Measurements from ENCODE around the gene RELN.

DNA sequence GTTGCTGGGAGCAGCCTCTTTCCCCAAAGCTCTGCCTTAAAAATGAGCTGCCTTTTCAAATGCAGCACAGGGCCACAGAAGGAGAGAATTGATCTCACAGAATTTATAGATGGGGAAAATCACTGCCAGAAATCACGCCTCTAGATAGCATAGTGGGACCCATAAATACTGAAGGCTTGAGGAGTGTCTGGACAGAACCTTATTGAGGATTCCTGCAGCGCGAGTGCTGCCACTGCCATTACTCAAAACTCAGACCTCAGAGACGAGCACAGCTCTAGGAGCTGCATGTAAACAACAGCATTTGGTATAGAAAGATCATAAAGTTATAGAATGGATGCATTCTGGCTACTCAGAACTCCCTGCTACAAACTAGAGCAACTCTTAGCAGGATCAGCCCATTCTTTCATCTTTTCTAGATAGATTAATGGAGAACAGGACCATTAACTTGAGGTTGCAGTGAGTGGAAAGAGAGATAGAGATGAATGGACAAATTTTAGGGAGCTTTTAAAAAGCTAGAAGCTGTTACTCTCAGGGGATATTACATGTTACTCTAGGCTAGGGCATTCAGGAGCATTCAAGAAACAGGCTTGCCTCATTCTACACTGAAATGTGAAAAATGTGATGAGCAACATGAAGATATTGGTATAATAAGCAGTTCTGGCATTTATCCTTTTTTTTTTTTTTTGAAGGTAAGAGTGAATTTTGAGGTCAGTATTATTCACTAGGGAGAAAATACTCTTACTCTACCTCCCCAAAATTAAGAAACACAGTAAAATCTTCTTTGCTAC is 276.3 kb downstream of the RELN start:
- TF ChIP-seq TAF1 (IDR thresholded peaks at IDR 0.05; ENCODE audit: borderline replicate concordance, insufficient read depth, low read length) (no peak), POLR2AphosphoS5 (IDR thresholded peaks at IDR 0.05; ENCODE audit: low read depth, low read length) (no peak)
- TF ChIP-seq, protein P1, sequence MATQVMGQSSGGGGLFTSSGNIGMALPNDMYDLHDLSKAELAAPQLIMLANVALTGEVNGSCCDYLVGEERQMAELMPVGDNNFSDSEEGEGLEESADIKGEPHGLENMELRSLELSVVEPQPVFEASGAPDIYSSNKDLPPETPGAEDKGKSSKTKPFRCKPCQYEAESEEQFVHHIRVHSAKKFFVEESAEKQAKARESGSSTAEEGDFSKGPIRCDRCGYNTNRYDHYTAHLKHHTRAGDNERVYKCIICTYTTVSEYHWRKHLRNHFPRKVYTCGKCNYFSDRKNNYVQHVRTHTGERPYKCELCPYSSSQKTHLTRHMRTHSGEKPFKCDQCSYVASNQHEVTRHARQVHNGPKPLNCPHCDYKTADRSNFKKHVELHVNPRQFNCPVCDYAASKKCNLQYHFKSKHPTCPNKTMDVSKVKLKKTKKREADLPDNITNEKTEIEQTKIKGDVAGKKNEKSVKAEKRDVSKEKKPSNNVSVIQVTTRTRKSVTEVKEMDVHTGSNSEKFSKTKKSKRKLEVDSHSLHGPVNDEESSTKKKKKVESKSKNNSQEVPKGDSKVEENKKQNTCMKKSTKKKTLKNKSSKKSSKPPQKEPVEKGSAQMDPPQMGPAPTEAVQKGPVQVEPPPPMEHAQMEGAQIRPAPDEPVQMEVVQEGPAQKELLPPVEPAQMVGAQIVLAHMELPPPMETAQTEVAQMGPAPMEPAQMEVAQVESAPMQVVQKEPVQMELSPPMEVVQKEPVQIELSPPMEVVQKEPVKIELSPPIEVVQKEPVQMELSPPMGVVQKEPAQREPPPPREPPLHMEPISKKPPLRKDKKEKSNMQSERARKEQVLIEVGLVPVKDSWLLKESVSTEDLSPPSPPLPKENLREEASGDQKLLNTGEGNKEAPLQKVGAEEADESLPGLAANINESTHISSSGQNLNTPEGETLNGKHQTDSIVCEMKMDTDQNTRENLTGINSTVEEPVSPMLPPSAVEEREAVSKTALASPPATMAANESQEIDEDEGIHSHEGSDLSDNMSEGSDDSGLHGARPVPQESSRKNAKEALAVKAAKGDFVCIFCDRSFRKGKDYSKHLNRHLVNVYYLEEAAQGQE (IDR thresholded peaks at IDR 0.05; ENCODE audit: insufficient read depth in 1 of 2, low read depth in 2 of 2, low read length in 2 of 2): no peak

Measured in PFSK-1 (cell line).